Measurements from ENCODE around the gene OR5AK2. TPM values are rescaled to one million over a fixed set of nuclear protein-coding genes. Genes with fewer than 3 reads are reported as not detected.

OR5AK2 gene
- total RNA-seq, 1 donor from 2014 or later, result not detected

Other genes starting within 250 kb of the OR5AK2 start
- gene OR9G4, start 240.2 kb upstream of the OR5AK2 start, total RNA-seq, result not detected in 2 replicates
- not detected in 2 replicates for gene LRRC55, start 193.0 kb downstream of the OR5AK2 start, total RNA-seq
- gene APLNR, start 248.3 kb downstream of the OR5AK2 start, total RNA-seq, result not detected in 2 replicates